ENCODE data around the gene TRAPPC8. TPM values are rescaled to one million over a fixed set of nuclear protein-coding genes. Genes with fewer than 3 reads are reported as not detected.

Gene TRAPPC8
- total and polyA plus RNA-seq, 10 of the 15 experiments (the other 5 are each of a cell fraction or from before 2014, with no cell fraction given), result 13.0 to 75.4 (median 24.8) TPM

DNA sequence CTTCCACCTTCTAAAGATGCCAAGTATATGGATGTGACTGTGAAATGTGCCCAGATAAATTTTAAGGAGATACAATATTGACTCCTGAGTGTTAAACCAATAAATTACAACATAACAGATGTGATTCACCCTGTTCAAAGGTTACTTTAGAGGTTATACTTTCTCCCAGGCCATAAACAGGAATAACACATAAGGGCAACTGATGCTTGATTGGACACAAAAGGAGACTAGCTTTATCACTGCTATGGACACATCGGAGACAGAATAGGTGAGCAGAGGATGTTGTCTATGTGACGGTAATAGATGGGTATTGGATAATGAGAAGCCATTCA lies 150.4 kb downstream of the TRAPPC8 start:
- in situ Hi-C loops (cut with MboI) (no loop called here), intact Hi-C loops (cut with micrococcal nuclease; ENCODE audit: unreplicated experiment) (loop anchor here (2.0 to 5.0 kb wide), 2 partner anchors 52 to 145 kb away; no protein-coding TSS in a partner anchor)
- SMC1A ChIA-PET (ENCODE audit: uncharacterized antibody, unreplicated experiment), result interaction anchor here (1.2 to 1.4 kb wide), 2 partner anchors 9 to 28 kb away, joined by 4 to 5 read pairs; no protein-coding TSS in a partner anchor
- no peak for TF ChIP-seq ZNF274 (IDR thresholded peaks at IDR 0.05; ENCODE audit: insufficient read depth, insufficient read length)
- no peak for TF ChIP-seq EGR1 (IDR thresholded peaks at IDR 0.05; ENCODE audit: borderline replicate concordance in 1 of 2, low read depth in 2 of 2, low read length in 2 of 2)
- TF ChIP-seq ETV6 (conservative IDR thresholded peaks at IDR 0.05 in 1 of 2, IDR thresholded peaks at IDR 0.05 in 1 of 2; ENCODE audit: borderline replicate concordance in 1 of 2, low read depth in 1 of 2), result no peak
- TF ChIP-seq RAD21 (IDR thresholded peaks at IDR 0.05; ENCODE audit: insufficient read depth, low read depth, low read length), result no peak
- TF ChIP-seq POLR2AphosphoS5 (IDR thresholded peaks at IDR 0.05; ENCODE audit: low read length), result no peak
- no peak for TF ChIP-seq HDAC6 (IDR thresholded peaks at IDR 0.05; ENCODE audit: unreplicated experiment)
- TF ChIP-seq, protein P1, sequence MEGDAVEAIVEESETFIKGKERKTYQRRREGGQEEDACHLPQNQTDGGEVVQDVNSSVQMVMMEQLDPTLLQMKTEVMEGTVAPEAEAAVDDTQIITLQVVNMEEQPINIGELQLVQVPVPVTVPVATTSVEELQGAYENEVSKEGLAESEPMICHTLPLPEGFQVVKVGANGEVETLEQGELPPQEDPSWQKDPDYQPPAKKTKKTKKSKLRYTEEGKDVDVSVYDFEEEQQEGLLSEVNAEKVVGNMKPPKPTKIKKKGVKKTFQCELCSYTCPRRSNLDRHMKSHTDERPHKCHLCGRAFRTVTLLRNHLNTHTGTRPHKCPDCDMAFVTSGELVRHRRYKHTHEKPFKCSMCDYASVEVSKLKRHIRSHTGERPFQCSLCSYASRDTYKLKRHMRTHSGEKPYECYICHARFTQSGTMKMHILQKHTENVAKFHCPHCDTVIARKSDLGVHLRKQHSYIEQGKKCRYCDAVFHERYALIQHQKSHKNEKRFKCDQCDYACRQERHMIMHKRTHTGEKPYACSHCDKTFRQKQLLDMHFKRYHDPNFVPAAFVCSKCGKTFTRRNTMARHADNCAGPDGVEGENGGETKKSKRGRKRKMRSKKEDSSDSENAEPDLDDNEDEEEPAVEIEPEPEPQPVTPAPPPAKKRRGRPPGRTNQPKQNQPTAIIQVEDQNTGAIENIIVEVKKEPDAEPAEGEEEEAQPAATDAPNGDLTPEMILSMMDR (IDR thresholded peaks at IDR 0.05 in 2 of 3, conservative IDR thresholded peaks at IDR 0.05 in 1 of 3; ENCODE audit: control insufficient read depth in 2 of 3, extremely low read depth in 1 of 3, insufficient read depth in 1 of 3, low read depth in 3 of 3, low read length in 3 of 3), result no peak
- TF ChIP-seq KLF5 (IDR thresholded peaks at IDR 0.05; ENCODE audit: partially characterized antibody), result no peak
- TF ChIP-seq POLR2A (IDR thresholded peaks at IDR 0.05; ENCODE audit: low read depth, low read length), result no peak
- TF ChIP-seq RAD51 (IDR thresholded peaks at IDR 0.05), result no peak
- H3K4me3 ChIP-seq, result no peak overlapping the region
- H4K20me1 ChIP-seq (ENCODE audit: control insufficient read depth, insufficient read depth), result no peaks in the 10 kb centered on the region
- FAIRE-seq, result no peak
- POLR2A ChIA-PET, result interaction anchor here (1.2 to 2.2 kb wide), 2 partner anchors 113 to 137 kb away, joined by 3 to 5 read pairs; no protein-coding TSS in a partner anchor
- H3K4me1 ChIP-seq (ENCODE audit: control insufficient read depth, insufficient read depth, low read length), result peaks cover 21% of the 10 kb centered on the region
- DNase-seq (ENCODE audit: low read depth, low spot score), result no peak
- RAD21 ChIA-PET (ENCODE audit: unreplicated experiment), result interaction anchor here (0.9 to 2.2 kb wide), 2 partner anchors 29 to 143 kb away, joined by 3 to 6 read pairs; no protein-coding TSS in a partner anchor
- H2AFZ ChIP-seq (ENCODE audit: control insufficient read depth, low read depth, low read length), result peak overlapping the region; percentile 50; the same call in 1 of the 2 replicates
- no TSS peak for BruUV-seq (replicated peaks)
- no peaks in the 10 kb centered on the region for H3K79me2 ChIP-seq (ENCODE audit: control insufficient read depth, insufficient read depth, low read length)
- CTCF ChIA-PET, result interaction anchor here (1.1 to 1.3 kb wide), 2 partner anchors 28 to 185 kb away, joined by 3 to 5 read pairs; no protein-coding TSS in a partner anchor
- no peak overlapping the region for H3K27ac ChIP-seq (ENCODE audit: control insufficient read depth, insufficient read depth)
- peak overlapping the region; percentile 40; the same call in 1 of the 2 replicates for H3K4me2 ChIP-seq (ENCODE audit: control insufficient read depth, insufficient read depth)
- H3K27me3 ChIP-seq (replicated peaks in 1 of 2; ENCODE audit: control insufficient read depth in 2 of 2, insufficient read depth in 2 of 2, low read length in 1 of 2), result no peaks in the 10 kb centered on the region
- no peak for ATAC-seq
- WGBS (ENCODE audit: insufficient coverage, insufficient replicate concordance, low lambda C conversion rate, missing lambda C conversion rate), result 69% methylated on average over 2 of the region's 2 CpGs
- no peaks in the 10 kb centered on the region for H3K36me3 ChIP-seq (ENCODE audit: control insufficient read depth in 2 of 2, insufficient read depth in 2 of 2, low read length in 1 of 2)
- no peak overlapping the region for H3K9ac ChIP-seq (ENCODE audit: control insufficient read depth, insufficient read depth, low read length)
- no peaks in the 10 kb centered on the region for H3K9me3 ChIP-seq (replicated peaks; ENCODE audit: control insufficient read depth, insufficient read depth, low read length)
